Adrenal gland (tissue), 12 donors: Measurements from ENCODE around the gene ARMC6. TPM values are rescaled to one million over a fixed set of nuclear protein-coding genes. Genes with fewer than 3 reads are reported as not detected.

ENCODE experiments used
- DNase-seq, 7 donors: peaks; one replicate each; pipeline ENCODE4 v3.0.0-alpha.2; 2019 to 2020
- H3K27ac ChIP-seq, 5 donors: fragments of 200-600 bp; sonication (generic) in 4 of 5; 1 replicate in 3 of 5; 2 replicates in 2 of 5; pipeline versions ENCODE4 v1.5.1 to v1.8.0; 2016 to 2020; ENCODE audit warnings: mild to moderate bottlenecking in 1 of 5
- H3K27me3 ChIP-seq: fragments of 200-600 bp; 2 replicates; pipeline ENCODE4 v1.8.0; 2021
- H3K36me3 ChIP-seq, 2 donors: fragments of 200-600 bp; replicated peaks in 1 of 2; 1 replicate in 1 of 2; 2 replicates in 1 of 2; pipeline versions ENCODE4 v1.5.1 to v1.8.0; 2018 to 2022
- H3K4me1 ChIP-seq, 2 donors: fragments of 200-600 bp; replicated peaks in 1 of 2; 1 replicate in 1 of 2; 2 replicates in 1 of 2; pipeline versions ENCODE4 v1.5.1 to v1.8.0; 2018 to 2021
- H3K4me3 ChIP-seq, 4 donors: fragments of 200-600 bp; sonication (generic) in 3 of 4; one replicate each; pipeline ENCODE4 v1.5.1; 2016 to 2018
- H3K9me3 ChIP-seq, 3 donors: fragments of 200-600 bp; sonication (generic) in 1 of 3; replicated peaks in 1 of 3; 1 replicate in 2 of 3; 2 replicates in 1 of 3; pipeline versions ENCODE4 v1.5.1 to v1.8.0; 2016 to 2021
- CTCF ChIP-seq, 6 experiments: fragments of 450-650 bp in 4 of 6; fragments of 200-600 bp in 2 of 6; sonication (generic) in 1 of 6; IDR thresholded peaks; 1 replicate in 5 of 6; 2 replicates in 1 of 6; pipeline versions ENCODE4 v1.5.1 to v1.8.0; 2016 to 2021; ENCODE audit warnings: antibody characterized with exemption in 6 of 6, mild to moderate bottlenecking in 2 of 6, moderate library complexity in 1 of 6
- POLR2A ChIP-seq, 2 donors: fragments of 450-650 bp; IDR thresholded peaks; one replicate each; pipeline ENCODE4 v1.6.1; 2017; ENCODE audit warnings: antibody characterized with exemption in 2 of 2, mild to moderate bottlenecking in 2 of 2, moderate library complexity in 1 of 2
- WGBS, 4 donors: extraction: QIAGEN DNeasy Blood & Tissue Kit in 2 of 4; methylation state at CpG; one replicate each; pipeline versions ENCODE4 v1.1.5 to v1.1.7; 2013 to 2017; 5-methylcytosine and 5-hydroxymethylcytosine counted together
- intact Hi-C, 2 donors: fragments of 100-400 bp; cut with DNase I; formaldehyde crosslinking; loops; one replicate each; pipeline versions ENCODE4 v1.14.1 to v1.15.0; 2022 to 2023
- polyA plus RNA-seq, 3 donors: library from polyadenylated mRNA; stranded (reverse); fragments of 200-250 nt in 2 of 3; fragments of 350-450 nt in 1 of 3; fragmentation: Illumina TruSeq in 1 of 3; extraction: RNeasy Lipid Tissue Mini Kit (QIAGEN cat#74804) in 1 of 3; gene quantifications; one replicate each; pipeline ENCODE4 v1.2.3, GENCODE V29; 2013 to 2014
- total RNA-seq, 9 donors: library from RNA; depleted of rRNA in 4 of 9; stranded (reverse); fragments of >200 nt in 4 of 9; fragments of 120-200 nt in 1 of 9; fragmentation: NEBNext Ultra II Directional in 1 of 9; extraction: Animal tissue kit (Norgen Biotek cat#: 25700) in 1 of 9; gene quantifications; one replicate each; pipeline versions ENCODE4 v1.1.0 to v1.2.4, GENCODE V29; 2013 to 2023
- donor health status: healthy with polysubstance abuse.
- donor health status: Bipolar disorder and iron deficiency.
- donor health status: DM: yes; HTN: yes; CAD: no.
- donor health status: DM: no; HTN: no; CAD: no.
- donor health status: DM: no; HTN: no; CAD: no.
- donor health status: DM: yes; HTN: yes; CAD: no.

ARMC6 gene
- total and polyA plus RNA-seq, 12 donors: 16.7 to 39.3 (median 27.2) TPM

GRCh38 chr19:19083413-19084178 is 50.2 kb downstream of the ARMC6 start:
- no peaks in the 10 kb centered on the region for H3K27me3 ChIP-seq
- no peak overlapping the region for H3K27ac ChIP-seq
- H3K36me3 ChIP-seq: no peaks in the 10 kb centered on the region
- no peak overlapping the region for H3K4me3 ChIP-seq
- WGBS, 4 donors: 63 to 79% (median 72%) methylated on average over 3 to 10 of the region's 10 CpGs
- DNase-seq: peak; percentile 53 to 77 (median 69)
- no peaks in the 10 kb centered on the region for H3K4me1 ChIP-seq
- intact Hi-C loops: no loop called here
- no peaks in the 10 kb centered on the region for H3K9me3 ChIP-seq
- TF ChIP-seq CTCF (IDR thresholded peaks at IDR 0.05): no peak
- TF ChIP-seq POLR2A (IDR thresholded peaks at IDR 0.05): no peak

GRCh38 chr19:19087676-19088075 is 54.3 kb downstream of the ARMC6 start:
- WGBS, 4 donors: 88 to 100% (median 93%) methylated on average over 1 to 2 of the region's 2 CpGs
- intact Hi-C loops: no loop called here
- TF ChIP-seq POLR2A (IDR thresholded peaks at IDR 0.05): no peak
- no peak for TF ChIP-seq CTCF (IDR thresholded peaks at IDR 0.05)
- Histone ChIP-seq H3K36me3 (no peaks in the 10 kb centered on the region), H3K4me1 (no peaks in the 10 kb centered on the region), H3K9me3 (no peaks in the 10 kb centered on the region), H3K4me3 (no peak overlapping the region), H3K27me3 (no peaks in the 10 kb centered on the region), H3K27ac (no peak overlapping the region)
- DNase-seq: no peak

GRCh38 chr19:19094513-19094912 is 61.1 kb downstream of the ARMC6 start:
- H3K4me1 ChIP-seq: no peaks in the 10 kb centered on the region
- no peak overlapping the region for H3K4me3 ChIP-seq
- no peaks in the 10 kb centered on the region for H3K36me3 ChIP-seq
- DNase-seq: no peak
- H3K27ac ChIP-seq: no peak overlapping the region
- H3K27me3 ChIP-seq: no peaks in the 10 kb centered on the region
- TF ChIP-seq CTCF (IDR thresholded peaks at IDR 0.05): no peak
- TF ChIP-seq POLR2A (IDR thresholded peaks at IDR 0.05): no peak
- H3K9me3 ChIP-seq: no peaks in the 10 kb centered on the region
- intact Hi-C loops: no loop called here
- 91 to 96% (median 94%) methylated on average over 7 of the region's 7 CpGs for WGBS, 4 donors

- TF ChIP-seq CTCF (IDR thresholded peaks at IDR 0.05): no peak
- TF ChIP-seq POLR2A (IDR thresholded peaks at IDR 0.05): no peak
- no peak for DNase-seq
- no peak overlapping the region for H3K4me3 ChIP-seq
- no peaks in the 10 kb centered on the region for H3K9me3 ChIP-seq
- no peaks in the 10 kb centered on the region for H3K4me1 ChIP-seq
- WGBS, 4 donors: 73 to 79% (median 77%) methylated on average over 11 of the region's 11 CpGs
- H3K36me3 ChIP-seq: no peaks in the 10 kb centered on the region
- intact Hi-C loops: no loop called here
- no peaks in the 10 kb centered on the region for H3K27me3 ChIP-seq
- no peak overlapping the region for H3K27ac ChIP-seq
Measured at GRCh38 chr19:19095691-19096090, 62.3 kb downstream of the ARMC6 start.
